A549 (cell line): ENCODE data around the gene NSUN6. TPM values are rescaled to one million over a fixed set of nuclear protein-coding genes. Genes with fewer than 3 reads are reported as not detected.
"Not testable (repeated sequence)": the region's sequence is repeated elsewhere in the genome, so short reads cannot be mapped to it uniquely, and the experiment has no call there.

ENCODE experiments used
- ATAC-seq, 2 experiments: fragments of 200-7000 bp in 1 of 2; fragments of >200 bp in 1 of 2; cut with Nextera tagmentation in 1 of 2; cut with Tn5 transposase in 1 of 2; 3 replicates each; pipeline versions ENCODE4 v1.8.0 to v1.9.1; 2018 to 2020; ENCODE audit warnings: mild to moderate bottlenecking in 1 of 2, moderate library complexity in 1 of 2
- CTCF ChIA-PET: fragments of 300-600 bp; sonication (Branson Sonifier 250); formaldehyde crosslinking; extraction: SDS; loops from one replicate; lab custom pipeline; 2021; ENCODE audit warnings: antibody characterized with exemption, inconsistent platforms; lab: Yijun Ruan, JAX
- POLR2A ChIA-PET: fragments of 350-600 bp; formaldehyde crosslinking; extraction: SDS; loops from one replicate; lab custom pipeline; 2021; ENCODE audit warnings: antibody characterized with exemption, inconsistent platforms; lab: Yijun Ruan, JAX
- DNase-seq, 2 experiments: peaks; one replicate each; pipeline versions ENCODE4 v3.0.0 to v3.0.0-alpha.2; 2011 to 2016; ENCODE audit warnings: low read depth in 1 of 2, low spot score in 1 of 2
- FAIRE-seq: peaks from 2 replicates; lab custom pipeline; 2011; peaks lifted over from hg19 to GRCh38; lab: Jason Lieb, UNC
- H3K27ac ChIP-seq, 2 experiments: fragments of >200 bp; sonication (Bioruptor Twin); formaldehyde crosslinking; 3 replicates each; pipeline ENCODE4 v1.5.1; 2016 to 2017
- H3K4me1 ChIP-seq: fragments of >200 bp; sonication (Bioruptor Twin); formaldehyde crosslinking; 3 replicates; pipeline ENCODE4 v1.6.1; 2016
- H3K4me2 ChIP-seq: fragments of >200 bp; sonication (Bioruptor Twin); formaldehyde crosslinking; 3 replicates; pipeline ENCODE4 v1.6.1; 2016
- H3K4me3 ChIP-seq: fragments of >200 bp; sonication (Bioruptor Twin); formaldehyde crosslinking; 3 replicates; pipeline ENCODE4 v1.5.1; 2016
- H3K9me3 ChIP-seq: fragments of >200 bp; sonication (Bioruptor Twin); formaldehyde crosslinking; 3 replicates; pipeline ENCODE4 v1.6.1; 2016
- CBX8 ChIP-seq: fragments of 200-600 bp; sonication (generic); IDR thresholded peaks from 2 replicates; pipeline ENCODE4 v1.6.1; 2016
- CEBPB ChIP-seq, 2 experiments: fragments of >200 bp in 1 of 2; sonication (Bioruptor Twin) in 1 of 2; formaldehyde crosslinking in 1 of 2; IDR thresholded peaks; 2 replicates each; pipeline ENCODE4 v1.6.1; 2012 to 2016
- EP300 ChIP-seq, 2 experiments: fragments of >200 bp; sonication (Bioruptor Twin); formaldehyde crosslinking; IDR thresholded peaks; 2 replicates in 1 of 2; 3 replicates in 1 of 2; pipeline ENCODE4 v1.6.1; 2016 to 2017
- ESRRA ChIP-seq: fragments of 150-350 bp; IDR thresholded peaks from 2 replicates; pipeline ENCODE4 v1.6.1; 2014; ENCODE audit warnings: mild to moderate bottlenecking, low read length, borderline replicate concordance
- FOXS1 ChIP-seq: fragments of 250-450 bp; sonication (Bioruptor Pico); IDR thresholded peaks from 2 replicates; pipeline ENCODE4 v1.5.0; 2020; ENCODE audit warnings: mild to moderate bottlenecking, moderate library complexity
- HOXB5 ChIP-seq: fragments of 250-450 bp; sonication (Bioruptor Pico); IDR thresholded peaks from 2 replicates; pipeline ENCODE4 v1.5.0; 2020; ENCODE audit warnings: mild to moderate bottlenecking, moderate library complexity
- KDM1A ChIP-seq: fragments of 200-600 bp; sonication (generic); IDR thresholded peaks from 2 replicates; pipeline ENCODE4 v1.6.1; 2016; ENCODE audit warnings: low read depth, mild to moderate bottlenecking
- KDM5A ChIP-seq: fragments of 200-600 bp; sonication (generic); IDR thresholded peaks from 2 replicates; pipeline ENCODE4 v1.6.1; 2016; ENCODE audit warnings: antibody characterized with exemption, mild to moderate bottlenecking
- MYC ChIP-seq: IDR thresholded peaks from 2 replicates; pipeline ENCODE4 v1.6.1; 2012; ENCODE audit warnings: mild to moderate bottlenecking, inconsistent platforms, low read length, improper control_type of control experiment, borderline replicate concordance
- NPAS2 ChIP-seq: fragments of 250-450 bp; sonication (Bioruptor Pico); IDR thresholded peaks from 2 replicates; pipeline ENCODE4 v1.8.0; 2022; ENCODE audit warnings: mild to moderate bottlenecking, moderate library complexity, borderline replicate concordance
- NR3C1 ChIP-seq: fragments of >200 bp; sonication (Bioruptor Twin); formaldehyde crosslinking; IDR thresholded peaks from 3 replicates; pipeline ENCODE4 v1.6.1; 2017
- POLR2A ChIP-seq: IDR thresholded peaks from 2 replicates; pipeline ENCODE4 v1.6.1; 2012; ENCODE audit warnings: mild to moderate bottlenecking, low read length
- RCOR1 ChIP-seq: fragments of 150-350 bp; IDR thresholded peaks from 2 replicates; pipeline ENCODE4 v1.6.1; 2014; ENCODE audit warnings: antibody characterized with exemption, low read length, low read depth
- SREBF2 ChIP-seq: fragments of 450-650 bp; IDR thresholded peaks from 2 replicates; pipeline ENCODE4 v1.6.1; 2014; ENCODE audit warnings: mild to moderate bottlenecking, moderate library complexity
- TFCP2L1 ChIP-seq: fragments of 250-450 bp; sonication (Bioruptor Pico); IDR thresholded peaks from 2 replicates; pipeline ENCODE4 v1.5.0; 2021; ENCODE audit warnings: mild to moderate bottlenecking
- TP53 ChIP-seq: fragments of 250-450 bp; sonication (Bioruptor Pico); IDR thresholded peaks from 2 replicates; pipeline ENCODE4 v1.5.0; 2021; ENCODE audit warnings: mild to moderate bottlenecking, moderate library complexity
- ZNF302 ChIP-seq: fragments of 250-450 bp; sonication (Bioruptor Pico); IDR thresholded peaks from 2 replicates; pipeline ENCODE4 v1.9.0; 2021; ENCODE audit warnings: inconsistent platforms, mild to moderate bottlenecking, moderate library complexity
- ZSCAN20 ChIP-seq: fragments of 250-450 bp; sonication (Bioruptor Pico); IDR thresholded peaks from 2 replicates; pipeline ENCODE4 v1.8.0; 2022; ENCODE audit warnings: mild to moderate bottlenecking, moderate library complexity
- WGBS: methylation state at CpG from one replicate; pipeline ENCODE4 v1.1.6; 2017; ENCODE audit errors: missing lambda C conversion rate; 5-methylcytosine and 5-hydroxymethylcytosine counted together
- polyA plus RNA-seq, 4 experiments: library from polyadenylated mRNA; depleted of rRNA in 3 of 4; stranded (reverse); fragments of >200 nt; fragmentation: RNase III in 1 of 4; extraction: RNeasy Plus Mini Kit Qiagen cat#74134 plus additional on column Dnase treatment in 1 of 4; gene quantifications; 2 replicates in 3 of 4; 3 replicates in 1 of 4; pipeline ENCODE4 v1.2.3, GENCODE V29; 2011 to 2017
- TF ChIP-seq, protein P1 (sequence below): IDR thresholded peaks from 2 replicates; pipeline ENCODE4 v1.6.1; 2012
- TF ChIP-seq, protein P2 (sequence below): fragments of 250-450 bp; sonication (Bioruptor Pico); IDR thresholded peaks from 2 replicates; pipeline ENCODE4 v1.5.0; 2020; ENCODE audit warnings: low read depth, mild to moderate bottlenecking, moderate library complexity
- TF ChIP-seq, protein P3 (sequence below): IDR thresholded peaks from 2 replicates; pipeline ENCODE4 v1.6.1; 2012
- TF ChIP-seq, protein P4 (sequence below): fragments of >200 bp; sonication (Bioruptor Twin); formaldehyde crosslinking; IDR thresholded peaks from 3 replicates; pipeline ENCODE4 v1.6.1; 2016
- TF ChIP-seq, protein P5 (sequence below): fragments of 150-350 bp; IDR thresholded peaks from 2 replicates; pipeline ENCODE4 v1.6.1; 2014; ENCODE audit warnings: low read depth, mild to moderate bottlenecking, low read length

Gene NSUN6
- polyA plus RNA-seq, 2 of the 4 experiments (the other 2 are of a cell fraction): 6.5 to 14.7 TPM

DNA sequence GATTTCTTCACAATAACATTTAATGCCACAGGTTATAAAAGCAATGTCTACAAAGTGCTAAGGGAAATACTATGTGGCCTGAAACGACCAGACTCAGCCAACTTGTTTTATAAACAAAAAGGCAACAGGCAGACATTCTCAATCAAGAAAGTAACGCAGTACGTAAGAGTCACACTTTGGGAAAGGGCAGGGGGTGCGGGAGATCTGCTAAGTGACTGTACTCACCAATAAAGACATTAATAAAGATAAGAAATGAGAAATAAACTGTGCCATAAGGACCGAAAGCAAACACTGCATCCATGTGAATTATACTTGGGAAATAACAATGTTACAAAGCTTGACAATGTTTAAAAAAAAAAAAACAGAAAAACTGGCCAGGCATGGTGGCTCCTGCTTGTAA lies 25.5 kb downstream of the NSUN6 start (continued):
- TF ChIP-seq, protein P1, sequence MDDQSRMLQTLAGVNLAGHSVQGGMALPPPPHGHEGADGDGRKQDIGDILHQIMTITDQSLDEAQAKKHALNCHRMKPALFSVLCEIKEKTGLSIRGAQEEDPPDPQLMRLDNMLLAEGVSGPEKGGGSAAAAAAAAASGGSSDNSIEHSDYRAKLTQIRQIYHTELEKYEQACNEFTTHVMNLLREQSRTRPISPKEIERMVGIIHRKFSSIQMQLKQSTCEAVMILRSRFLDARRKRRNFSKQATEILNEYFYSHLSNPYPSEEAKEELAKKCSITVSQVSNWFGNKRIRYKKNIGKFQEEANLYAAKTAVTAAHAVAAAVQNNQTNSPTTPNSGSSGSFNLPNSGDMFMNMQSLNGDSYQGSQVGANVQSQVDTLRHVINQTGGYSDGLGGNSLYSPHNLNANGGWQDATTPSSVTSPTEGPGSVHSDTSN: no peak
- TF ChIP-seq, all 56 proteins: peak for 0

DNA sequence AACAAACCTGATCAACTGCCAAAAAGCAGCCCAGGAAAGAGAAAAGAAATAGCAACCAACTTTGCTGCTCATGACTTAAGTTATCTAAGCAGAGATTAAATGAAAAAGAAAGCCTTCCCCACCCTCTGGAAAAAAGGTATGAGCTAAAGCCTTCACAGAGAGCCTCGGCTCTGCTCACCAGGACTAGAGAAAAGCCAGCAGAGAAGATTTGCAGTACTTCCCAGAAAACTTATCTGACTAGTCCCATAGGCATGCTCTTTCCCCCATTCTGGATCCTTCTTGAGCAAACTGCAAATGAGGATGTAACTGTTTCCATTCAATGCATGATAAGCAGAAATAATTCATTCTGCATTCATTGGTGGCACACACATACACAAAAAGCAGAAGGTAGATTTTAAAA lies 27.7 kb downstream of the NSUN6 start:
- DNase-seq, H3K9me3 ChIP-seq, H3K4me2 ChIP-seq, ATAC-seq, H3K4me3 ChIP-seq, FAIRE-seq, POLR2A ChIA-PET, CTCF ChIA-PET: not testable (repeated sequence)
- peaks cover 25% of the 10 kb centered on the region for H3K4me1 ChIP-seq
- H3K27ac ChIP-seq: peak overlapping the region in 1 of 2 experiments; percentile 56; a peak in 2 of 6 replicates
- 82% methylated on average over 1 of the region's 1 CpG for WGBS

DNA sequence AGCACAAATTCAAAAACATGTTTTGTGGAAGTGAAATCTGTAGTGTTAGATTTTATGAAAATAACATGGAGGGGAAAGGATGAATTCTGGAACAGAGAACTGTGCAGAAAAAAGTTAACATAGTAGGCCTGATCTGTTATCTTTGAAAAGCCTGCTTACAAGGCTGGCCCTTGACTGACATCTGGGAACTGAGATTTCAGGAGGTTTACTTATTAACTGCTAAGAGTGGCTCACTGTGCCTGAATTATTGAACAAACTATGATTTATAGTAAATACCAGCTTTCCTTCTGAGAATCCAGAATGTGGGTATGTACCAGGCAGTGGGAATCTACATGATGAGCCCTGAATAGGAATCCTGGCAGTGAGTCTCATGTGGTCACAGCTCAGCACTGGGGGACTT lies 30.5 kb downstream of the NSUN6 start:
- CTCF ChIA-PET: no interaction called here
- H3K4me1 ChIP-seq: peaks cover 24% of the 10 kb centered on the region; the same call in 2 of the 3 replicates
- TF ChIP-seq FOXS1 (CRISPR knock-in tag) (no peak), CEBPB (IDR thresholded peaks at IDR 0.05) (no peak), RCOR1 (no peak), ZSCAN20 (CRISPR knock-in tag) (no peak), NPAS2 (no peak), SREBF2 (no peak), ESRRA (no peak), MYC (no peak)
- TF ChIP-seq, protein P2, sequence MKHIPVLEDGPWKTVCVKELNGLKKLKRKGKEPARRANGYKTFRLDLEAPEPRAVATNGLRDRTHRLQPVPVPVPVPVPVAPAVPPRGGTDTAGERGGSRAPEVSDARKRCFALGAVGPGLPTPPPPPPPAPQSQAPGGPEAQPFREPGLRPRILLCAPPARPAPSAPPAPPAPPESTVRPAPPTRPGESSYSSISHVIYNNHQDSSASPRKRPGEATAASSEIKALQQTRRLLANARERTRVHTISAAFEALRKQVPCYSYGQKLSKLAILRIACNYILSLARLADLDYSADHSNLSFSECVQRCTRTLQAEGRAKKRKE (CRISPR knock-in tag): no peak
- TF ChIP-seq, all 56 proteins: peak for 0
- FAIRE-seq (no peak), DNase-seq (no peak), ATAC-seq (no peak; a peak in 1 of 6 replicates)
- POLR2A ChIA-PET: no interaction called here
- H3K9me3 ChIP-seq: no peaks in the 10 kb centered on the region
- peak overlapping the region in 1 of 2 experiments; percentile 37; a peak in 1 of 6 replicates for H3K27ac ChIP-seq
- H3K4me2 ChIP-seq: peak overlapping the region; percentile 2; the same call in 1 of the 3 replicates
- H3K4me3 ChIP-seq: no peak overlapping the region

DNA sequence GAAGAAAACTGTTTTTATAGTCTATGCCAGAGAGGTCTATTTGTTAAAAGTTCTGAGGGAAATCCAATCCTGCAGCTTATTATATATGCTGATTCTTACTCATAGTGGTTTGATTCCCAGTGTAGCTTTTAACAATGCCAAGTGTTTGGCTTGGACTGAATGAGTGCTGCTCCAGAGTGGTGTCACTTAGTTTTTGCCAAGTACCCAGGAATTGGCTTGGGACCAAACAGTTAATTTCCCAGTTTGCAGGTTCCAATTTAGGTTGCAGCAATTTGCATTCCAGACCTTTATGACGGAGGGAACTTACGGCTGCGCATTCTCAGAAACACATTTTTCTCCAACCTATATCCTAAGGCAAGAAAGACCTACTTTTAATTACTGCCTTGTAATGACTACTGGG lies 32.4 kb downstream of the NSUN6 start:
- FAIRE-seq: no peak
- 97% methylated on average over 3 of the region's 3 CpGs for WGBS
- TF ChIP-seq ZSCAN20 (CRISPR knock-in tag) (no peak), TFCP2L1 (CRISPR knock-in tag) (no peak), KDM5A (no peak), ZNF302 (CRISPR knock-in tag) (no peak), CBX8 (no peak), POLR2A (no peak), EP300 (IDR thresholded peaks at IDR 0.05) (no peak), HOXB5 (CRISPR knock-in tag) (no peak), KDM1A (no peak), NR3C1 (no peak), TP53 (CRISPR knock-in tag) (no peak)
- TF ChIP-seq, protein P3, sequence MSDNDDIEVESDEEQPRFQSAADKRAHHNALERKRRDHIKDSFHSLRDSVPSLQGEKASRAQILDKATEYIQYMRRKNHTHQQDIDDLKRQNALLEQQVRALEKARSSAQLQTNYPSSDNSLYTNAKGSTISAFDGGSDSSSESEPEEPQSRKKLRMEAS: no peak
- TF ChIP-seq, protein P4, sequence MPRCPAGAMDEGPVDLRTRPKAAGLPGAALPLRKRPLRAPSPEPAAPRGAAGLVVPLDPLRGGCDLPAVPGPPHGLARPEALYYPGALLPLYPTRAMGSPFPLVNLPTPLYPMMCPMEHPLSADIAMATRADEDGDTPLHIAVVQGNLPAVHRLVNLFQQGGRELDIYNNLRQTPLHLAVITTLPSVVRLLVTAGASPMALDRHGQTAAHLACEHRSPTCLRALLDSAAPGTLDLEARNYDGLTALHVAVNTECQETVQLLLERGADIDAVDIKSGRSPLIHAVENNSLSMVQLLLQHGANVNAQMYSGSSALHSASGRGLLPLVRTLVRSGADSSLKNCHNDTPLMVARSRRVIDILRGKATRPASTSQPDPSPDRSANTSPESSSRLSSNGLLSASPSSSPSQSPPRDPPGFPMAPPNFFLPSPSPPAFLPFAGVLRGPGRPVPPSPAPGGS: no peak
- TF ChIP-seq, protein P5, sequence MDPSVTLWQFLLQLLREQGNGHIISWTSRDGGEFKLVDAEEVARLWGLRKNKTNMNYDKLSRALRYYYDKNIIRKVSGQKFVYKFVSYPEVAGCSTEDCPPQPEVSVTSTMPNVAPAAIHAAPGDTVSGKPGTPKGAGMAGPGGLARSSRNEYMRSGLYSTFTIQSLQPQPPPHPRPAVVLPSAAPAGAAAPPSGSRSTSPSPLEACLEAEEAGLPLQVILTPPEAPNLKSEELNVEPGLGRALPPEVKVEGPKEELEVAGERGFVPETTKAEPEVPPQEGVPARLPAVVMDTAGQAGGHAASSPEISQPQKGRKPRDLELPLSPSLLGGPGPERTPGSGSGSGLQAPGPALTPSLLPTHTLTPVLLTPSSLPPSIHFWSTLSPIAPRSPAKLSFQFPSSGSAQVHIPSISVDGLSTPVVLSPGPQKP: no peak
- TF ChIP-seq, protein P1: no peak
- Histone ChIP-seq H3K9me3 (no peaks in the 10 kb centered on the region), H3K4me2 (no peak overlapping the region), H3K27ac (no peak overlapping the region), H3K4me1 (peaks cover 31% of the 10 kb centered on the region; the same call in 2 of the 3 replicates), H3K4me3 (no peak overlapping the region)
- ChIA-PET POLR2A (no interaction called here), CTCF (no interaction called here)
- DNase-seq: no peak
- ATAC-seq: no peak
